GM21717 (cell line): ENCODE measurements around the gene RBM4.
"Not testable (repeated sequence)": the region's sequence is repeated elsewhere in the genome, so short reads cannot be mapped to it uniquely, and the experiment has no call there.

ENCODE experiments used
- ATAC-seq: cut with Tn5 transposase; IDR thresholded peaks from one replicate; pipeline ENCODE4 v1.9.1; 2021; ENCODE audit warnings: mild to moderate bottlenecking, moderate library complexity; ENCODE audit not compliant: unreplicated experiment

RBM4 gene

GRCh38 chr11:66638177-66639065, at the start of gene RBM4:
RBM4 (plus strand) TSS chr11:66638703; CDS start chr11:66639712, 1,009 bp downstream.
- ATAC-seq: peak; percentile 87

- not testable (repeated sequence) for ATAC-seq
These were observed 49.2 kb upstream of the RBM4 start for GRCh38 chr11:66589315-66589714.

DNA sequence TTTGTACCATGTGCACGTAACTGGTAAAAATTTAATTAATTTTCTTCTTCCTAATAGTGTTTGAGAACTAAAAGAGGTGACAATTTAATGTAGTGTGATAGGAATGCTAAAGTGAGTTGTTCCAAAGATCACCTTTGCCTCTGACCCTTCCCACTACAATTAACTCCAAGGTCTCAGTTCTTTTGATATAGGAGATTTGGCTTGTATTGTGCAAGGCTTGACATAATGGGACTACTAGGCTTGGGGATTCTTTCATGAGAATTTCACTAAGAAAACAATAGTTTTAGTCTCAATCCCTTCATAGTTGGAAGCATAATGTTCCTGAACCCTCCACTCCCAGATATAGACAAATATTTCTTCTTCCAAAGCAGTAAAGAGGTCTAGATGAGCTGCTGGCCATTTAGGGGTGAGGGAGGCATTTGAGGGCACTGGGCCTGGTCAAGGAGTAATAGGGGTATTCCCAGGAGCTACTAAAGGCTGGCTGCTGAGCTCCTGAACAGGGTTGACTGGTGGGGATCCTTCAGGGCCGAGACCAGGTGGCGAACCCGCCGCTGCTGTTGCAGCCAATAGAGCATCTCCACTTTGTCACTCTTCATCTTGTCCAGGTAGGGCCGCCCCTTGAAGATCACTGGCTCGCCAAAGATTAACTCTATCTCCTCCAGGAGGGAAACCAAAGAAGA, 48.4 kb upstream of the RBM4 start:
- ATAC-seq: no peak

DNA sequence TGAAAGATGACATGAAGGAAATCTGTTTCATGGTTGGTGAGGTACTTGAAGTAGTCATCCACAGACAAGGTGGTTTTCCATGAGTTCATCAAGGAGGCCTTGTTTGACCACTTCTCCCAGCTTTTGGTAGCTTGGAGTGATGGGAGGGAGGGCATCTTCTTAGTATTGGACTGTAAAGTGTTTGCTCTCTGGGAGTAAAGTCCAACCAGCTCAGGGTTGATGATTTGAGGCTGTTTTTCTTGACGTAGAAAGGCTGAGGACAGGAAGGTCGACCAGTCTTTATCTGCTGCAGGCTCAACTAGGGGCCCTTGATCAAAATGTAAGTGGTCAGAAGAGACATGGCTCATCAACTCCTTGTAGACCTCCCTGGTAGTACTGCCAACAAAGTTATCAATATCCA, 47.3 kb upstream of the RBM4 start:
- ATAC-seq: no peak

GRCh38 chr11:66592457-66593302, 45.8 kb upstream of the RBM4 start, which contains the start of the genes CCDC87 and CCS:
CCDC87 (minus strand) TSS chr11:66593063; CDS start chr11:66593015, 48 bp downstream.
CCS (plus strand) TSS chr11:66593185; CDS start chr11:66593262, 77 bp downstream.
- peak; percentile 72 for ATAC-seq

GRCh38 chr11:66593303-66593635, 45.2 kb upstream of the RBM4 start:
- ATAC-seq: peak; percentile 29

DNA sequence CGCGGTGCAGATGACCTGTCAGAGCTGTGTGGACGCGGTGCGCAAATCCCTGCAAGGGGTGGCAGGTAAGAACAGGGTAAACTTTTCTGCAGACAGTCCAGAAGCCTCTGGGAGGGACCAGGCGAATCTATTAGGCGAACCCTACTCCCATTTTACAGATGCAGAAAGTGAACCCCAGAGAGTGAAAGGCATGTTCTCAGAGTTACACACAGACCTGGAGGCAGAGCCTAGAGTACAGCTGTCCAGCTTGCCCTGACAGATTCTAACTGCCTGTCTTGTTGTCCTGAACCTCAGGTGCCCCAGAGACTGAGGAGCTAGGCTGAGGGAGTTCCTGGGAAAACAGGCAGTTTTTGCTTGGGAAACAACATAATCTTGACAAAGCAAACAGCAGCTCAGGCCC, 44.9 kb upstream of the RBM4 start:
- ATAC-seq: peak; percentile 5

DNA sequence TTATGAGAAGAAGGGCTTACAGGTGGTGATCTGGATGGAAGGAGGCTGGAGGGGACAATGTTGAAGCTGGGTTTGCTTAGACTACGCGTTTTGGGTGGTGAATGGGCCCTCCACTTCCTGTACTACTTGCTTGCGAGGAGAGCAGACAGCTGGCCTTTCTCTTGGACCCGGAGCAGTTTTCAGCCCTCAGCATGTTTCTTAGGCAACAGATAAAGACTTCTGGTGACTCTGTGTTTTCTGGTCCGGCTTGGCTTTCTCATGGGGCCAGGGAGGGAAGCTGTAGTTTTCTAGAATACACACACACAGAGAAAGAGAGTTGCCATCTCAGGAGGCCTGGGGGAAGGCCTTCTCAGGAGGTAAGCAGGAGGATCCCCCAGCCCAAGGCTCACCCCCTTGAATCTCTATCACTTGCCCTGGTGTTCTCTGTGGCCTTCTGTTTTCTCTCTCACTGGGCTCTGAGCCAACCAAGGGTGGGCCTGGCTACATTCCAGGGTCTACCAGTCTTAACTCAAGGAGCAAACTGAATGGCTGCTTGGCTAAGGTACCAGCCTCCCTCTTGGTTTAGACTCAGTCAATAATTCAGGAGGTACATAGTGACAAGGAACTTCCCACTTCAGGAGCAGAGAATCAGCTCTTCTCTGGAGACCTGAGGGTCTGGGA, 43.1 kb upstream of the RBM4 start:
- ATAC-seq: no peak

- no peak for ATAC-seq
These were observed 39.5 kb upstream of the RBM4 start for GRCh38 chr11:66598993-66599392.

- no peak for ATAC-seq
These were observed 38.3 kb upstream of the RBM4 start for GRCh38 chr11:66600219-66600618.

GRCh38 chr11:66600631-66601233, 37.8 kb upstream of the RBM4 start:
- ATAC-seq: no peak

DNA sequence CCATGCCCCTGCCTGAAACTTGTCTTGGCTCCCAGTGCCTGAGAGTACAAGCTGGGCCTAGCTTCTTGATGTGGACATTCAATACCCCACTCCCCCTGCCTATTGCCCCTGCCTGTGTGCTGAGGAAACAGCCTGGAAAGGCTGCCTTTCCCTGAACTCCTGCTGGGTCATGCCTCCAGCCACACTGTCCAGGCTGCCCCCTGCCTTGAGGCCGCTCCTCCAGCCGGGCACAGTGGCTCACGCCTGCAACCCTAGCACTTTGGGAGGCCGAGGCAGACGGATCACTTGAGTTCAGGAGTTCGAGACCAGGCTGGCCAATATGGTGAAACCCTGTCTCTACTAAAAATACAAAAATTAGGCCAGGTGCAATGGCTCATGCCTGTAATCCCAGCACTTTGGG, 35.4 kb upstream of the RBM4 start:
- no peak for ATAC-seq

- ATAC-seq: no peak
These were observed 34.3 kb upstream of the RBM4 start for GRCh38 chr11:66604155-66604554.

DNA sequence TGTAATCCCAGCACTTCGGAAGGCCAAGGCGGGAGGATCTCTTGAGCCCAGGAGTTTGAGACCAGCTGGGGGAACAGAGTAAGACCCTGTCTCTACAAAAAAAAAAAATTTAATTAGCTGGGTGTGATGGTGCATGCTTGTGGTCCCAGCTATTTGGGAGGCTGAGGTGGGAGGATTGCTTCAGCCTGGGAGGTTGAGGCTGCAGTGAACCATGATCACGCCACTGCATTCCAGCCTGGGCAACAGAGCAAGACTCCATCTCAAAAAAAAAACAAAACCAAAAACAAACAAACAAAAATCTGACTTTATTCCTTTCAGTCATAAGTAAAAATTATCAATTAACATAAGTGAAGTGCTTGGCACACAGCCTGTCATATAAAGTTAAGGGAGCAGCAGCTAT, 31.9 kb upstream of the RBM4 start:
- not testable (repeated sequence) for ATAC-seq

DNA sequence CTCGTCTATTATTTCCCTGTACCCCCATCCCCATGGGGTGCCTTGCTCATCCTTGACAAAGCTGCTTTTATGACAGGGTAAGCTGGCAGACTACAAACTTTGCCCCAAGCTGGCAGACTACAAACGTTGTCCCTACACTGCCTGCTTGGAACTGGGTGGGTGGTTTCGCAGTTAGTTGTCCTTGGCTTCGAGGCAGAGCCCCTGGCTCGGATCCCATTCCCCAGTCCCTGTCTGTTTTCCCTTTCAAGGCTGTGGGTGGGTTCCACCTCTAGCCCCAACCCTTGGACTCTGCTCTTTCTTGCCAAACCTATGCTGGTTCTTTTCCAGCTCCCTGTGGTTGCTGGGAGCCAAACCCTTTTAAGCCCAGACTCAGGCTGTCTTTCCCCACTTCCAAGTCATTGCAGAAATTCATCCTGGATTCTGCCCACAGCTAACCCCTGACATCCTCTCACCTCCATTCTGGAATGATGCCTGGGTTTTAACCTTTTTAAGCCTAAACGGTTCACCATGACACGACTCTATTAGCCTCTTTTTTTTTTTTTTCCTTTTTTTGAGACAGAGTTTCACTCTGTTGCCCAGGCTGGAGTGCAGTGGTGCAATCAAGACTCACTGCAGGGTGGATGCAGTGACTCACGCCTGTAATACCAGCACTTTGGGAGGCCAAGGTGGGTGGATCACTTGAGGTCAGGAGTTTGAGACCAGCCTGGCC, 31.2 kb upstream of the RBM4 start:
- no peak for ATAC-seq

DNA sequence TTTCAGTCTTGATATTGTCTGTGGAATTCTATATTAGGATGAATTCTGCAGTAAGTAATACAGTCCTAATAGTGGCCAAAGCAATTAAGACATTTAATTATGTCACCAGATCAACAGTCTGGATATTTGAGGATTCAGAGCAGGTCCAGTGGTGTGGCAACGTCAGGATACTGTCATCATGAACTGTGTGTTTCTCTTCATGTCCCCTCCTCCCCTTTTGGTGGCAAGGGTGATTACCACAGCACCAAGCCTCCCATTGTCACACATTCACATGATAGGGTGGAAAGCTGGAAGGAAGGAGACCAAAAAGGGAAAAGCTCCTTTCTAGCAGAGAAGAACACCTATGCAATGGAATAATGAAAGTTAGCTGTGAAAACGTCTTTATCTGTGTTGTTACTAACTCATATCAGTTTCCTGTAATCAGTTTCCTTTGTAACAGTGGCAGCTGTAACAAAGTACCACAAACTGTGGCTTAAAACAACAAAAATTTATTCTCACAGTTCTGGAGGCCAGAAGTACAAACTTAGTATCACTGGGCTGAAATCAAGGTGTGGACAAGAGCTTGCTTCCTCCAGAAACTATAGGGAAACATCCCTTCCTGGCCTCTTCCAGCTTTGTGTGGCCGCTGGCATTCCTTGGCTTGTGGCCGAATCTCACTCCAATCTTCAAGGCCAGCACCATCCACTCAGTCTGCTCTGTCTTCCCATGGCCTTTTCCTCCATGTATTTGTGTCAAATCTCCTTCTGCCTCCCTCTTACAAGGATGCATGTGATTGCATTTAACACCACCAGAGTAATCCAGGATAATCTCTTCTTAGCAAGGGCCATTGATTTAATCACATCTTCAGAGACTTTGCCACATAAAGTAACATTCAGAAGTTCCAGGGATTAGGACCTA, 28.5 kb upstream of the RBM4 start:
- ATAC-seq: no peak

DNA sequence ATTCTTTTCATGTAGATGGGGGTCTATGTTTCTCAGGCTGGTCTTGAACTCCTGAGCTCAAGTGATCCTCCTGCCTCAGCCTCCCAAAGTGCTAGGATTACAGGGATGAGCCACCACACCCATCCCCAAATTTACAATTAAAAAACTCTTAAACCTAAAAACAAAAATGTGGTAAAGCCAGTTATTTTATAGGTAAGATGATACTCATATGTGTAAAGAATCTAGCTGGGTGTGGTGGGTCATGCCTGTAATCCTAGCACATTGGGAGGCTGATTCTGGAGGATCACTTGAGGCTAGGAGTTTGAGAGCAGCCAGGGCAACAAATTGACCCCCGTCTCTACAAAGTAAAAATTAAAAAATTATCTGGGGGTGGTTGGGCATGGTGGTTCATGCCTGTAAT, 26.0 kb upstream of the RBM4 start:
- no peak for ATAC-seq

DNA sequence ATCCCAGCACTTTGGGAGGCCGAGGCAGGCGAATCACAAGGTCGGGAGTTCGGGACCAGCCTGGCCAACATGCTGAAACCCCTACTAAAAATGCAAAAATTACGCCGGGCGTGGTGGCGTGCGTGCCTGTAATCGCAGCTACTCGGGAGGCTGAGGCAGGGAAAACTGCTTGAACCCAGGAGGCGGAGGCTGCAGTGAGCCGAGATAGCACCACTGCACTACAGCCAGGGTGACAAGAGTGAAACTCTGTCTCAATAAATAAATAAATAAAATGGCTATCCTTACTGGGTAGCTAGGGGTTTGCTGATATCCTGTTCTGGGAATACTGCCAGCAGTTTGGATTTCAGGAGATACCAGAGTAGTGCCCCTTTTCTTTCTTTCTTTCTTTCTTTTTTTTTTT, 24.4 kb upstream of the RBM4 start:
- ATAC-seq: no peak
